Measurements from ENCODE around the gene TTC39C. TPM values are rescaled to one million over a fixed set of nuclear protein-coding genes. Genes with fewer than 3 reads are reported as not detected.
"Not testable (repeated sequence)": the region's sequence is repeated elsewhere in the genome, so short reads cannot be mapped to it uniquely, and the experiment has no call there.

The TTC39C gene
- total and polyA plus RNA-seq, 2 of the 8 experiments (the other 6 are each of a cell fraction or from before 2014, with no cell fraction given) = 8.1 to 79.1 TPM

GRCh38 chr18:24059385-24059784, 44.8 kb downstream of the TTC39C start:
- H3K9ac ChIP-seq (replicated peaks in 1 of 4; ENCODE audit: extremely low read depth in 1 of 4, low read depth in 3 of 4, low read length in 3 of 4); H2BK15ac ChIP-seq (ENCODE audit: low read length); DNase-seq (ENCODE audit: low read depth in 1 of 2, low spot score in 2 of 2); H4K91ac ChIP-seq (replicated peaks; ENCODE audit: insufficient read length, low read length); H3K4ac ChIP-seq (replicated peaks; ENCODE audit: insufficient read length, low read depth, low read length); H3K56ac ChIP-seq (replicated peaks; ENCODE audit: insufficient read length, low read depth, low read length); H3K9me3 ChIP-seq (ENCODE audit: insufficient read depth in 2 of 2, low read depth in 1 of 2, low read length in 1 of 2); H3K14ac ChIP-seq (ENCODE audit: insufficient read length); H3K79me1 ChIP-seq (ENCODE audit: low read depth, low read length); H2BK5ac ChIP-seq (ENCODE audit: low read depth, low read length); H2AFZ ChIP-seq (ENCODE audit: low read length); H2BK120ac ChIP-seq (replicated peaks; ENCODE audit: low read depth, low read length); H3K4me3 ChIP-seq (ENCODE audit: extremely low read depth in 1 of 4, insufficient read depth in 2 of 4, low read depth in 3 of 4, low read length in 4 of 4); CTCF ChIA-PET (ENCODE audit: partially characterized antibody); H4K5ac ChIP-seq (ENCODE audit: insufficient read length, low read depth, low read length); H3K4me2 ChIP-seq (ENCODE audit: insufficient read depth in 1 of 2, low read depth in 2 of 2, low read length in 2 of 2); H3K18ac ChIP-seq (ENCODE audit: extremely low read depth, low read length); H3K23ac ChIP-seq (ENCODE audit: insufficient read length); H3K4me1 ChIP-seq (replicated peaks in 1 of 4; ENCODE audit: control insufficient read depth in 3 of 4, insufficient read depth in 4 of 4, low read length in 3 of 4); H3K36me3 ChIP-seq (ENCODE audit: control insufficient read depth in 2 of 4, insufficient read depth in 4 of 4, low read length in 3 of 4); FAIRE-seq; H3K23me2 ChIP-seq (ENCODE audit: low read depth, low read length); H3K27ac ChIP-seq (ENCODE audit: low read depth, low read length); H3K27me3 ChIP-seq (replicated peaks in 1 of 4; ENCODE audit: control insufficient read depth in 3 of 4, extremely low read depth in 1 of 4, insufficient read depth in 3 of 4, low read length in 3 of 4); H2BK20ac ChIP-seq (ENCODE audit: low read length); H2AK5ac ChIP-seq (ENCODE audit: low read depth, low read length); H2BK12ac ChIP-seq (ENCODE audit: low read depth, low read length); H4K8ac ChIP-seq (ENCODE audit: extremely low read depth, insufficient read depth, low read length); H4K20me1 ChIP-seq (replicated peaks in 1 of 2; ENCODE audit: control insufficient read depth in 1 of 2, insufficient read depth in 2 of 2, low read length in 2 of 2): not testable (repeated sequence)
- POLR2A ChIA-PET (ENCODE audit: partially characterized antibody) = interaction anchor here (0.8 kb wide), 1 partner anchor 10 kb away, joined by 3 read pairs; no protein-coding TSS in a partner anchor
- WGBS, 2 experiments (ENCODE audit: extremely low coverage in 1 of 2, insufficient coverage in 1 of 2, insufficient read length in 1 of 2, insufficient replicate concordance in 2 of 2, low coverage in 1 of 2, low lambda C conversion rate in 2 of 2, missing lambda C conversion rate in 1 of 2) = 74% methylated on average over 4 of the region's 4 CpGs; no CpG with 5 or more reads in 1 of the 2 experiments
- H3K79me2 ChIP-seq (ENCODE audit: control insufficient read depth in 1 of 2, insufficient read depth in 2 of 2, low read length in 2 of 2) = peaks cover 0 to 56% of the 10 kb centered on the region in 2 experiments; a peak in 2 of 4 replicates

Measured in H1 (cell line).